D721Med (cell line): ENCODE data around the gene PPARA.
"Not testable (repeated sequence)": the region's sequence is repeated elsewhere in the genome, so short reads cannot be mapped to it uniquely, and the experiment has no call there.

ENCODE experiments used
- DNase-seq: peaks from one replicate; pipeline ENCODE4 v3.0.0; 2011; ENCODE audit warnings: low spot score; ENCODE audit not compliant: insufficient read length
- FAIRE-seq: peaks from 2 replicates; lab custom pipeline; 2011; peaks lifted over from hg19 to GRCh38; lab: Jason Lieb, UNC
- TF ChIP-seq, protein P1 (sequence below): IDR thresholded peaks from 2 replicates; pipeline ENCODE4 v1.5.1; 2012; ENCODE audit warnings: mild to moderate bottlenecking, control low read depth; ENCODE audit not compliant: insufficient read depth; ENCODE audit errors: missing control alignments

The PPARA gene

GRCh38 chr22:46187862-46188261 is 37.5 kb downstream of the PPARA start:
- TF ChIP-seq, protein P1, sequence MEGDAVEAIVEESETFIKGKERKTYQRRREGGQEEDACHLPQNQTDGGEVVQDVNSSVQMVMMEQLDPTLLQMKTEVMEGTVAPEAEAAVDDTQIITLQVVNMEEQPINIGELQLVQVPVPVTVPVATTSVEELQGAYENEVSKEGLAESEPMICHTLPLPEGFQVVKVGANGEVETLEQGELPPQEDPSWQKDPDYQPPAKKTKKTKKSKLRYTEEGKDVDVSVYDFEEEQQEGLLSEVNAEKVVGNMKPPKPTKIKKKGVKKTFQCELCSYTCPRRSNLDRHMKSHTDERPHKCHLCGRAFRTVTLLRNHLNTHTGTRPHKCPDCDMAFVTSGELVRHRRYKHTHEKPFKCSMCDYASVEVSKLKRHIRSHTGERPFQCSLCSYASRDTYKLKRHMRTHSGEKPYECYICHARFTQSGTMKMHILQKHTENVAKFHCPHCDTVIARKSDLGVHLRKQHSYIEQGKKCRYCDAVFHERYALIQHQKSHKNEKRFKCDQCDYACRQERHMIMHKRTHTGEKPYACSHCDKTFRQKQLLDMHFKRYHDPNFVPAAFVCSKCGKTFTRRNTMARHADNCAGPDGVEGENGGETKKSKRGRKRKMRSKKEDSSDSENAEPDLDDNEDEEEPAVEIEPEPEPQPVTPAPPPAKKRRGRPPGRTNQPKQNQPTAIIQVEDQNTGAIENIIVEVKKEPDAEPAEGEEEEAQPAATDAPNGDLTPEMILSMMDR, result no peak
- no peak for FAIRE-seq
- DNase-seq, result no peak

- no peak for FAIRE-seq
- no peak for DNase-seq
- TF ChIP-seq, protein P1, result no peak
Measured at GRCh38 chr22:46192210-46192993, 42.1 kb downstream of the PPARA start.

- TF ChIP-seq, protein P1, result no peak
- DNase-seq (no peak), FAIRE-seq (no peak)
Measured at GRCh38 chr22:46193898-46194310, 43.6 kb downstream of the PPARA start.

GRCh38 chr22:46195487-46196165 is 45.3 kb downstream of the PPARA start:
- no peak for FAIRE-seq
- TF ChIP-seq, protein P1, result no peak
- DNase-seq, result no peak

DNA sequence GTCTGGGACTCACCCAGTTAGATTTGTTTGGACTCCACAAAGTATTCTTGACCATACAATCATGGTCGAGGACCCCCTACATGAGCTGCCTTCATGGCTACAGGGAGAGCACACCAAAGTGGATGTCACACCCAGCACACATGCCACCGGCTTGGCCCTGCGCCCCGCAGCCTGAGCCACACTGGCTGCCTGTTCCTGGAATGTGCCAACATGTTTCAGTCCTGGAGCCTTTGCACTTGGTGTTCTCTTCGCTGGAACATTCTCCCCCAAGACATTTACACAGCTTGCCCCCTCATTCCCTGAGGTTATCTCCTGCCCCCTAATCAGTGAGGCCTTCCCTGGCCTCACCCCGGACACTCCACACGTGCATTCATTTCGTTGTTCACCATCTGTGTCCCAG is 46.0 kb downstream of the PPARA start:
- FAIRE-seq (no peak), DNase-seq (no peak)
- TF ChIP-seq, protein P1, result no peak

- DNase-seq (no peak), FAIRE-seq (no peak)
- TF ChIP-seq, protein P1, result no peak
Measured at GRCh38 chr22:46198274-46198673, 47.9 kb downstream of the PPARA start.

DNA sequence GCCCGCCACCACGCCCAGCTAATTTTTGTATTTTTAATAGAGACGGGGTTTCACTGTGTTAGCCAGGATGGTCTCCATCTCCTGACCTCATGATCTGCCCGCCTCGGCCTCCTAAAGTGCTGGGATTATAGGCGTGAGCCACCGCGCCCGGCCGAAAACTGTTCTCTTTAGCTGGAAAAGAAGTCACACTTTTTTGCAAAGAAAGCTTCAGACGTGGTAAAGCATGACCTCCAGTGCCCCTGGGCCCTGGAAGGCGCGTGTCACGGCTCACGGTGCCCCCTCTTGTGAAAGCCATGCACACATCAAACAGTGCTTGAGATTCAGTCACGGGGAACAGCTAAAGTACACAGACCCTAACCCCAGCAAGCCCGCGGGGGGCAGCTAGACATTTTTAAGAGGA is 48.5 kb downstream of the PPARA start:
- not testable (repeated sequence) for DNase-seq, FAIRE-seq
